ENCODE results near the gene FLT4. TPM values are rescaled to one million over a fixed set of nuclear protein-coding genes. Genes with fewer than 3 reads are reported as not detected.

FLT4 gene
- total and polyA plus RNA-seq, 8 donors, result 0.79 to 6.8 (median 2.1) TPM

DNA sequence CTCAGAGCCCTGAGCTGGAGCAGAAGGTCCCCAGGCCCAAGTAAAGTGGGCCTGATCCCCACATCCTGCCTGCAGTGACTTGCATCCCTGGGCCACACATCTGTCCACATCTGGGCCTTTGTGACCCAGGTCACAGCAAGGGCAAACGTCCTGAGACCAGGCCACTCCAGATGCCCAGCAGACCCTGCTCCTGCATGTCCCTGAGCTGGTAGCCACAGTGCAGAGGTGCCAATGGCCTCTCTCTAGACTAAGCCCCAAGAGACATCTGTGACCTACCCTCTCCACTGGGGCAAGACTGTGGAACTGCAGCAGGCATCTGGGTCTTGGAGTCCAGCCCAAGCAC is 2.5 kb downstream of the FLT4 start:
- peaks cover 0 to 7% (median 0%) of the 10 kb centered on the region in 4 donors for H3K27me3 ChIP-seq
- no peaks in the 10 kb centered on the region for H3K4me1 ChIP-seq
- TF ChIP-seq, protein P1, sequence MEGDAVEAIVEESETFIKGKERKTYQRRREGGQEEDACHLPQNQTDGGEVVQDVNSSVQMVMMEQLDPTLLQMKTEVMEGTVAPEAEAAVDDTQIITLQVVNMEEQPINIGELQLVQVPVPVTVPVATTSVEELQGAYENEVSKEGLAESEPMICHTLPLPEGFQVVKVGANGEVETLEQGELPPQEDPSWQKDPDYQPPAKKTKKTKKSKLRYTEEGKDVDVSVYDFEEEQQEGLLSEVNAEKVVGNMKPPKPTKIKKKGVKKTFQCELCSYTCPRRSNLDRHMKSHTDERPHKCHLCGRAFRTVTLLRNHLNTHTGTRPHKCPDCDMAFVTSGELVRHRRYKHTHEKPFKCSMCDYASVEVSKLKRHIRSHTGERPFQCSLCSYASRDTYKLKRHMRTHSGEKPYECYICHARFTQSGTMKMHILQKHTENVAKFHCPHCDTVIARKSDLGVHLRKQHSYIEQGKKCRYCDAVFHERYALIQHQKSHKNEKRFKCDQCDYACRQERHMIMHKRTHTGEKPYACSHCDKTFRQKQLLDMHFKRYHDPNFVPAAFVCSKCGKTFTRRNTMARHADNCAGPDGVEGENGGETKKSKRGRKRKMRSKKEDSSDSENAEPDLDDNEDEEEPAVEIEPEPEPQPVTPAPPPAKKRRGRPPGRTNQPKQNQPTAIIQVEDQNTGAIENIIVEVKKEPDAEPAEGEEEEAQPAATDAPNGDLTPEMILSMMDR (IDR thresholded peaks at IDR 0.05), result no peak
- no peaks in the 10 kb centered on the region for H3K36me3 ChIP-seq
- ATAC-seq (no peak), FAIRE-seq (no peak), DNase-seq (no peak)
- WGBS, 2 donors, result 53 to 56% methylated on average over 1 of the region's 1 CpG
- intact Hi-C loops (cut with DNase I), result no loop called here
- no peak overlapping the region for H3K4me3 ChIP-seq
- H3K27ac ChIP-seq, result no peak overlapping the region
- H3K9me3 ChIP-seq, result no peaks in the 10 kb centered on the region

DNA sequence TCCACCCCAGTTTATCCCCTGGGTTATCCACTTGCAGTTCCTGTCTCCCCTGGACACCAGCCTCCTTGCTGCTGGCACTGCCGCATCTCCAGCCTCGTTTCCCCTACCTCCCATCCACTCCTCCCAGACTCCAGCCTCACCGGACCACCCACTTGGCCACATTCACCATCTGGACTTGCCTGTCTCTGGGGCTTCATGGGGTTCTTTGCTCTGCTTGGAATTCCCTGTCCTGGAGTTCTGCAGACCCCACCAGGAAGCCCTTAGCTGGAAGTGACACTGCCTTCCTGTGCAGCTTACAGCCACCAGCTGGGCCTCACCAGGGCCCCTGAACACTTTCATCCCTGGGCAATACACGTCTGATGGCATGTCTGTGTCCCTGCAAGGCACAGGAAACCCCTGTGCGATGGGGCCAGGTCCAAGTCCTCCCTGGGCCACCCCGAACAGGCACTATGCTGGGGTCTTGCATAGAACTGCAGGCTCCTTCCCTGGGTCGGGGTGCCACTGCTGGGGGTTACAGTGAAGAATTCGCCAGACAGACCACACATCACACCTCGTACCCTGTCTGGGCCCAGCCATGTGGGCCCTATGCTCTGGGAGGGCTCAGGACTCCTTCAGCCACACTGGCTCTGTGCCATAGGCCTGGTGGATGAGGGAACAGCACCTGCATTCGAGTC is 3.0 kb downstream of the FLT4 start:
- Histone ChIP-seq H3K27ac (no peak overlapping the region), H3K36me3 (no peaks in the 10 kb centered on the region), H3K4me3 (no peak overlapping the region), H3K4me1 (no peaks in the 10 kb centered on the region), H3K9me3 (no peaks in the 10 kb centered on the region), H3K27me3 (peaks cover 0 to 7% (median 0%) of the 10 kb centered on the region in 4 donors)
- intact Hi-C loops (cut with DNase I), result no loop called here
- no peak for FAIRE-seq
- DNase-seq, result peak in 1 of 6 donors; percentile 48
- no peak for ATAC-seq
- TF ChIP-seq, protein P1 (IDR thresholded peaks at IDR 0.05), result no peak
- 70% methylated on average over 10 of the region's 10 CpGs for WGBS, 2 donors

DNA sequence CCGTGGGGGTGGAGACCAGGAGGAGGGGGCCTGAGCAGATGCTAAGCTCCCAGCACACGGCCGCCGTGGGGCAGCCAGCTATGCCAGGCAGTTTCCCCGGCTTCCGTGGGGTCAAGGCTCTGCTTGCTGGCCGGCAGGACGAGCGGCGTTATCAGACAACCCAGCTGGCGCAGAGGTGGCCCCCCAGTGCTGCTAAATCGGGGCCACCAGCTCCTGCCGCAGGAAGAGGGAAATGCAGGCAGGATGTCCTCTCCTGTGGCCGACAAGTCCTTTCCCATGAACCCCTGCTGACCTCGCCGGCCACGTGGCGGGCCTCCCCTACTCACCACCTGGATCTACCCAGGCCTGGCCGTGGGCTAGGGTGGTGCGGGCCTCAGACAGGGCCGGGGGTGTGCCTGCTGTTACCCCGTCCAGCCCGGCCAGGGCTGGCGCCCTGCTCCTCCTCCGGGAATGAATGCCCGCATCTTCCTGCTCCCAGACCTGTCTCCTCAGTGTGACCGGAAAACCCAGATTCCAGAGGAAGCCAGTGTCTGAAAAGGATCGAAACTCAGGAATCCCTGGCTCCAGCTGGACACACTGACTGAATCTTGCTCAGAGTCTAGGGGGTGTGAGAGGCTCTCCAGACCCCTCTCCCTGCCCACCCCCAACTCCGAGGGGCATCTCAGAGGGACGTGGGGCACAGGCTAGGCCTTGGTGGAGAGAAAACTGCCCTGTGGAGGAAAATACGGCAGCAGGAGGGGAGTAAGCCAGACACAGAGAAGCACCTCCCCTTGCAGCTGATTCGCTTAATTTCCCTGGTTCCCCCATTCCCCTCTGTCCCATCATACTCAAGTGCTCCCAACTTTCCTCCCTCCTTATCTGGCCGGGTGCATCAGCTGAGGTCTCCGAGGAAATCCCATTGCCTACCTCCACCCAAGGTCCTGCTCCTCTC is 3.9 kb downstream of the FLT4 start:
- H3K4me3 ChIP-seq, result no peak overlapping the region
- H3K4me1 ChIP-seq, result no peaks in the 10 kb centered on the region
- H3K36me3 ChIP-seq, result no peaks in the 10 kb centered on the region
- ATAC-seq (no peak), FAIRE-seq (no peak), DNase-seq (peak in 2 of 6 donors; percentile 6 to 45)
- H3K9me3 ChIP-seq, result no peaks in the 10 kb centered on the region
- no peak overlapping the region for H3K27ac ChIP-seq
- intact Hi-C loops (cut with DNase I), result no loop called here
- 44 to 57% methylated on average over 33 to 34 of the region's 34 CpGs for WGBS, 2 donors
- TF ChIP-seq, protein P1 (IDR thresholded peaks at IDR 0.05), result no peak
- H3K27me3 ChIP-seq, result peaks cover 0 to 7% (median 0%) of the 10 kb centered on the region in 4 donors

DNA sequence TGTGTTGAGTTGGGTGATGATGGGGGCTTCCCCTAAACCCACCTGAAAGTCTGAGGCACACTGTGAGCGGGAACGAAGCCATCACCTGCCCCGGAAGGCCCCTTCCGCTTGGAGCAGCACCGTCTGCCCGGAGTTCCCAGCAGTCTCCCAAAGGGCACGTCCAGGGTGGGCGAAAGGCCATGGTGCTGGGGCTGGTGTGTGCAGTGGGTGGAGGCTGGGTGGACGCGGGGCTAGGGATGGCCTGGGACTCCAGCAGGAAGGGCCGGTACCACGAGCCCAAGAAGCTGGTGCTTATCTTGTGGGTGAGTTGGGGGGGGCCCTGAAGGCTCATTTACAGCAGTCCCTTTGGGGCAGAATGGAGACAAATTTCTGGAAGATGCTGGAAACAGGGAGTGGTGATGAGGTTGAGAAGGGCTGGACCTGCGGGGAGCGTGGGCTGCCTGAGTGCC is 4.6 kb downstream of the FLT4 start:
- no peaks in the 10 kb centered on the region for H3K36me3 ChIP-seq
- DNase-seq, result peak in 2 of 6 donors; percentile 9 to 53
- H3K27me3 ChIP-seq, result peaks cover 0 to 7% (median 0%) of the 10 kb centered on the region in 4 donors
- no peaks in the 10 kb centered on the region for H3K4me1 ChIP-seq
- no peaks in the 10 kb centered on the region for H3K9me3 ChIP-seq
- no peak for FAIRE-seq
- H3K27ac ChIP-seq, result no peak overlapping the region
- intact Hi-C loops (cut with DNase I), result no loop called here
- 50 to 61% methylated on average over 14 of the region's 14 CpGs for WGBS, 2 donors
- H3K4me3 ChIP-seq, result no peak overlapping the region
- TF ChIP-seq, protein P1 (IDR thresholded peaks at IDR 0.05), result no peak
- ATAC-seq, result no peak

All from pancreas (tissue), 10 donors.